Epidermal melanocyte (primary cell): ENCODE data around the gene ACTMAP.
"Not testable (repeated sequence)": the region's sequence is repeated elsewhere in the genome, so short reads cannot be mapped to it uniquely, and the experiment has no call there.

Experiments used
- DNase-seq: peaks from one replicate; pipeline ENCODE4 v3.0.0; 2011; ENCODE audit warnings: low spot score; ENCODE audit not compliant: insufficient read length

The ACTMAP gene, protein sequence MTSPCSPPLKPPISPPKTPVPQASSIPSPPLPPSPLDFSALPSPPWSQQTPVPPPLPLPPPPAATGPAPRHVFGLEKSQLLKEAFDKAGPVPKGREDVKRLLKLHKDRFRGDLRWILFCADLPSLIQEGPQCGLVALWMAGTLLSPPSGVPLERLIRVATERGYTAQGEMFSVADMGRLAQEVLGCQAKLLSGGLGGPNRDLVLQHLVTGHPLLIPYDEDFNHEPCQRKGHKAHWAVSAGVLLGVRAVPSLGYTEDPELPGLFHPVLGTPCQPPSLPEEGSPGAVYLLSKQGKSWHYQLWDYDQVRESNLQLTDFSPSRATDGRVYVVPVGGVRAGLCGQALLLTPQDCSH

DNA sequence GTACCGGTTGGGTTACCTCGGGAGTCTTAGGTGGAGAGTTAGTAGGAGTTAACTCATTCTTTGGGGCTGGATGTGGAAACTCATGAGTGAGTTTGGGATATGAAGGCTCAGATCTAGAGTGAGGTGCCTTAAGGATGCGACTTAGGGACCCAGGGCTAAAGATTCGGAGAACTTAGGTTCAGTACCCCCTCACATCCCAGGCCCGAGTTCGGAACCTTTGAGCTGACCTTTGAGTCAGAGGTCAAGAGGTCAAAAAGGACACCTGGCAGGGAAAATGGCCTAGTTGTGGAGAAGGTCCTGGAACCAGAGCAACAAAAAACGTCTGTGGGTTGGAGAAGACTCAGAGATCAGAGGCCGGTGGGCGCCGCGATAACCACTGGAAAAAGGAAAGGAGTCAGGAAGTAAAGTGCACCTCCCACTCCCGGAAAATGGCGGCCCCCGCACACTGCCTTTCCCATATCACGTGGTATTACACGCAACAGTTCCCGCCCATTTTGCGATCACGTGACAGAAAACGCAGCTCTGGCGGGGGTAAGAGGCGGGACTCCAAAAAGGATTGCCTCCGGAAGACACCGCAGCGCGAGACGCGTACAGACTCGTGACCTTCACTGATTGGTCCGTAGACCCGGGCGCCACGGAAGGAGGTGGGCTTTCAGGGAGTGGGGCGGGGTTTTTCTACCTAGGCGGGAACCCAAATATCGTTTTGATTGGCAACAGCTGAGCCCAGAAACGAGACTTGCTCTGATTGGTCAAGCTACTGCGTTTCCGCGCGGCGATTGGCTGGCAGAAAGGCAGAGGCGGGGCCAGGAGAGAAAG, at the start of gene ACTMAP:
TSS of gene ACTMAP (minus strand) at position 420 of the 816 bp plus-strand sequence. CDS start 674 bp downstream, outside the sequence.
- peak; percentile 99 for DNase-seq

DNA sequence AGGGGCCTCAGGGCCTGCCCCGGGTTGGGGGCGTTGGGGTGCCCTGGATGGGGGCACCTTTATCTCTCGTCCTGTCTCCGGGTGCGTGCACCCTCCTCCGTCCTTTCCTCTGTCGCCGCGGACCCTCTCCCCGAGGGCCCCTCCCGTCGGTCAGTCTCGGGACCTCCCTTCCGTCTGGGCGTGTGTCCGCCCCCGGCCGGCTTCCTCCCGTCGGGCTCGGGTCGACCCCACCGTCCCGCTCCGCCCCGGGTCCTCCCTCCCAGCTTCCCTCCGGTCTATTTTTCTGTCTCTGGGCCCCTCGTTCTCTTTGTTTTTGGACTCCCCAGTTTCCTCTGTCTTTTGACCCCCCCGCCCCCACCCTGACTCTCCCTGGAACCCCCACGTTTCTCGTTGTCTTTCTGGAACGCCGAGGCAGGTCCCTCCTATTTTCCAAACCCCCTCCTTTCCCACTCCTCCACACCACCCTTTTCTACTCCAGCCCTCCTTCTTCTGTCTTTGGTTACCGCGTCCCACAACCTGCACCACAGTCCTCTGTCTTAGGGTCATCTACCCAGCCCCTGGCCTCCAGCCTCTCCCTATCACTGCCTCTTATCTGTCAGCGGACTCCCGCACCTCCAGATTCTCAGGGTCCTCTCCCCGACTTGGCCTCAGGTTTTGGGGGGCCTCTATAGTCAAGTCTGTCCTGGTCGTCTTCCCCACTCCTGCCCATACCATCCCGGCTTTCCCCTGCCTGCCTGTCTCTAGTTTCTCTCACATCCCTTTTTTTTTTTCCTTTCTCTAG, 49.5 kb upstream of the ACTMAP start:
- no peak for DNase-seq

DNA sequence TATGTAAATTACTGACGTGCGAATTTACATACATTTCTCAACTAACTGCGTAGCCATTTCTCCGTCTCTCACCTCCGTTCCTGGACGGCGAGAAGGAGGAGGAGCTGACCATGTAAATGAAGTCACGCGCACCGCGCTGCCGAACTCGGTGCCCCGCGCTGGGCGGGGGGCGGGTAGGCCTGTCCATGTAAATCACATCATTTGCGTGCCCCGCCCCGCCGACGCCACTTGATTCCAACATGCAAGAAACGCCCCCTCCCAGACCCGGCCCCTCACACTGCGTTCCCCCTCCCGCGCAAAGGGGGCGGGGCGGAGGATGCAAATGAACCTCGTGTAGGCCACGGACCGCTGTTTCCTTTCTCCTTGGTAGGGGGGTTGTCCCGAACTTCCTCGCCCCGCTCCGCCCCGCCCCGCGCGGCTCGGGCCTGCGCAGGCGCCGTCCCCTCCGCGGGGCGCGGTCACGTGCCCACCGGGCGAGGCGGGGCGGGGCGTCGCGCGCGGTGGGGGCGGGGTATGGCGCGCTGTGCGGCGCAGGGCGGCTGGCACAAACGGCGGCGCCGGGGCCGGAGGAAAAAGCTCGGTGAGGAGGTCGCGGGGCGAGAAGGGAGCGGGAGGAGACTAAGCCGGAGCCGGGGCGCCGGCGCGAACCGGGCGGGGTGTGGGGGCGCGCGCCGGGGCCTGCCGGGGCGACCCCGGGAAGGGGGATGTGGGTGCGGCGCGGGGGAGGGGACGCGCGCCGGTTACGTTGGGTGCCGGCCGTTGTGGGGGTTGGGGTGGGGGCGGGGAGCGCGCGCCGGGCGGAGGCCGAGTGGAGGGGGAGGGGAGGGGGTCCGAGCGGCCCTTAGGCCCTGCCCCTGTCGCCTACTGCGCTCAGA, 48.6 kb upstream of the ACTMAP start, which contains the start of gene EGLN2:
TSS of gene EGLN2 (plus strand) at position 509 of the 875 bp plus-strand sequence. CDS start 1,382 bp downstream, outside the sequence.
- DNase-seq: peak; percentile 85

DNA sequence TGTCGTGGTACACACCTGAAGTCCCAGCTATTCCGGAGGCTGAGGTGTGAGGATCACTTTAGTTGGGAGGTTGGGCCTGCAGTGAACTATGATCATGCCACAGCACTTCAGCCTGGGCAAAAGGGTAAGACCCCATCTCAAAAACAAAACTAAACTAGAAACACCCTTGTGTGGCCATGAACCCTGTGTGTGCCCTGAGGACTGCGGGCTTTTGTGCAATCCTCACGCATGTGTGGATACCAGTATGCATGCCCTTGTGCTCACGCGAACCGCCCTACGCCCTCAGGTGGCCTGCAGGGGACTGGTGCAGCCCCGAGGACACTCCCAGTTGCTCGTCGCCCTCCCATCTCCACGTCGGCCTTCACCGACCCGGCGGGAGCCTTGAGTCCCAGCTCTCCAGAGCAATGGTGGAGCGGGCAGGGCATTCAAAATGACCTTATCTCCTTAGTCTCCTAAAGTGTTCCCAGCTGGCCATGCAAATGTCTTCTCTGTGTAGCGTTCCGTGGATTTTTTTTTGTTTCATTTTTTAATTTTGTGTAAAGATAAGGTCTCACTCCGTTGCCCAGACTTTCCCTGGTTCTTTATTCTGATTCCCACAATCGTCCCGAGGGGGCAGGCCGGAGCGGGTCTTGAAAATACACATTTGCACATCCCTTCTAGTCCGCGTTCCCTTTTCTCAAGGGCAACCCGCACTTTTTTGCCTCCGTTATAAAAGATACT, 47.8 kb upstream of the ACTMAP start:
- peak; percentile 57 for DNase-seq

DNA sequence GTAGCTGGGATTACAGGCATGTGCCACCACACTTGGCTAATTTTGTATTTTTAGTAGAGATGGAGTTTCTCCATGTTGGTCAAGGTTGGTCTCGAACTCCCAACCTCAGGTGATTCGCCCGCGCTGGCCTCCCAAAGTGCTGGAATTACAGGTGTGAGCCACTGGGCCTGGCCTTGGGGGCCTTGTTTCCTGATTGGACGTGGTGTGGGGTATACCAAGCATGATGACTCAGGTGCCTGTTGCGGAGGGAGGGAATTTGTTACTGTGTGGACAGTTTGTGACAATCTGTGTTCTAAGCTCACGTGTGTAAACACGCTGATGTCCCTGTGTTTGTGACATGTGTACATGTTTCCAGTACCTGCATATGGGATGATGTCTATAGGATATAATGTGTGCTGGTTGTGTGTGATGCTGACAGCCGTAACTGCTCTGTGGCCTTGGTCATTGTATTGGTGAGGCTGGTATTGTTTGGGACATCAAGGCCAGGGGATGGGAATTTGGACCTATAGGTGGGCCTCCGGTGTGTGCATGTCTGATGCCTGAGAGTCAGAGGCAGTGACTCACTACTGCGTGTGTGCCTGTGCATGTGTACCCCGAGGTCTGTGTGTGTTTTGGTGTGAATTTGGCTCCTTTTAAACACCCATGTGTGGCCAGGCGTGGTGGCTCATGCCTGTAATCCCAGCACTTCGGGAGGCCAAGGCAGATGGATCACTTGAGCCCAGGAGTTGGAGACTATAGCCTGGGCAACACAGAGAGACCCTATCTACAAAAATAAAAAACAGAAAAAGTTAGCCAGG, 47.1 kb upstream of the ACTMAP start:
- DNase-seq: no peak

DNA sequence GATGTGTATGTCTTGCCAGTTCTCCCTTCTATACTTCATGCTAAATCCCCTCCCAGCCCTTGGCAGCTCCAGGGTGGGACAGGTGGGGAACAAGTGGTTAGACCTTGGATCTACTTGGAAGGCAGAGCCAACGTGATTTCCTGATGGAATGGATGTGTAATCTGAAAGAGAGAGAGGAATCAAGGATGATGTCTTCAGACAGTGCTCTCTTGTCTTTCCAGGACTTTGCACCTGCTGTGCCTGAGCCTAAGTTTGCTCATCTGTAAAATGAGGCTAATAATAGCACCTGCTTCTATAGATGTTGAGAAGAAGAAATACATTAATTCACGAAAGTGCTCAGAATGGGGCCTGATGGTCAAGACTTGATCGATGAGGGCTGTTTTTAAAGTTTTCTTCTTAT, 41.7 kb upstream of the ACTMAP start:
- no peak for DNase-seq

DNA sequence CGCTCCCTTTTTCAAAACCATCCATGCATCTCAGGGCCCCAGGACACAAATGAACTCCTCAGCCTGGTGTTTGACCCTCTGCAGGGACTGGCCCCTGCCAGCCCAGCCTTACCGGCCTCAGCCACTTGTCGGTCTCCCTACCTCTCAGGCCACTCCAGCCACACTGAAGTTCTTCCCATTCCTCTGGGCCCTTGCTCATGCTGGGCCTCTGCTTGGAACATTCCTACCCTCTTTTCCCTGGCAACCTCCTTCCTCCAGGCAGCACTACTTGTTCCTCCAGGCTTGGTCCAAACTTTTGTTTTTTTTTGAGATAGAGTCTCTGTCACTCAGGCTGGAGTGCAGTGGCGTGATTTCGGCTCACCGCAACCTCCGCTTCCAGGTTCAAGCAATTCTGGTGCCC, 41.1 kb upstream of the ACTMAP start:
- no peak for DNase-seq

DNA sequence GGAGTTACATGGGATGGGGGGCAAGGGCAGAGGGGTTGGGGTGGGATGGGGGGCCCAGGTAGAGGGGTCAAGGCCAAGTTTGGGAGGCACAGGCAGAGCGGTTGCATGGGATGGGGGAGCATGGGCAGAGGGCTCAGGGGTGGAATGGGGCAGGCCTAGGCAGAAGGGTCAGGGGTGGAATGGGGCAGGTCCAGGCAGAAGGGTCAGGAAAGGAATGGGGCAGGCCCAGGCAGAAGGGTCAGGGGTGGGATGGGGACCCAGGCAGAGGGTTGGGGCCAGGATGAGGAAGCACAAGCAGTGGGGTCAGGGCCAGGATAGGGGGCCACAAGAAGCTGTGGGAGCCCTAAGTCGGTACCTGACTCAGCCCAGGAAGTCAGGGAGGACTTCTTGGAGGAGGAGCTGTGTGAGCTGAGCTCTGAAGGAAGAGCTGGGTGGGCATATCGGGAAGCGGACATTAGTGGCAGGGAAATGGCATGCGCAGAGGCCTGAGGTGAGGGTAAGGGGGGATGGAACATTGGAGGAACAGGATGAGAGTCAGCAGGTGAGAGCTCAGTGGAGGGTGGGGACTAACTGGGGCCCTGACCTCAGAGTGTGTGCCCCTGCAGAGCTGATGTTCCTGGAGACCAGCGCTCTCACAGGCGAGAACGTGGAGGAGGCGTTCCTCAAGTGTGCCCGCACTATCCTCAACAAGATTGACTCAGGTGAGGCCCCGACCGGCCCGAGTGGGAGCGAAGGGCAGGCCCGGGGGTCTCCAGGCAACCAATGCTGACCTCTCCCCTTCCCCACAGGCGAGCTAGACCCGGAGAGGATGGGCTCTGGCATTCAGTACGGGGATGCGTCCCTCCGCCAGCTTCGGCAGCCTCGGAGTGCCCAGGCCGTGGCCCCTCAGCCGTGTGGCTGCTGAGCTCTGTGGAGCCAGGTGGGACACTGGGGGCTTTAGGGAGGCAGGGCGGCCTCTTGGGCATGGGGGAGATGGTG, 36.1 kb upstream of the ACTMAP start:
- no peak for DNase-seq

DNA sequence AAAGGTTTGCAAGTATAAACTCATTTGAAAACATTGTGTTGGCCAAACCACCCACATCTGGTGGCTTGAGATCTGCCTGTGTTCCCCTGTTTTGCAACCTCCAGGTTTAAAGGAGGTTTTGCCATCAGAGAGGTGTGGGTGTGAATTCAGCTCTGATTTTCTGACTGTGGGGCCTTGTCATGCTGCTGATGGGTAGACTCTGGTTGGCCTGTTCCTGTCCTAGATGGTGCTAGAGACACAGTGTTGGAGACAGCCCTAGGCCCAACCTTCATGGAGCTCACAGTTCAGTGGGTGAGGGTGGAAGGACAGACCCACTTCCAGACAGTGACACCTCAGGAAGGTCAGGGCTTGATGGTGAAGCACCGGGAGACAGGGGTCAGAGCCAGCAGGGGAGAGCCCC, 35.2 kb upstream of the ACTMAP start:
- no peak for DNase-seq

DNA sequence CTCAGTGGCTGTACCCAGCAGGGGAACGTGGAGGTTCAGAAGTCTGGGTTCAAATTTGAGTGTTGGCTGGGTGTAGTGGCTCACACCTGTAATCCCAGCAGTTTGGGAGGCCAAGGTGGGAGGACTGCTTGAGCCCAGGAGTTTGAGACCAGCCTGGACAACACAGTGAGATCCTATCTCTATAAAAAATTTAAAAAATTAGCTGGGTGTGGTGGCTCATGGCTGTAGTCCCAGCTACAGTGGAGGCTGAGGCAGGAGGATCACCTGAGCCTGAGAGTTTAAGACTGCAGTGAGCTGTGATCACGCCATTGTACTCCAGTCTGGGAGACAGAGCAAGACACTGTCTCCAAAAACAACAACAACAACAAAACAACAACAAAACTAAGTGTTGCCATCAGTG, 33.9 kb upstream of the ACTMAP start:
- DNase-seq: not testable (repeated sequence)

DNA sequence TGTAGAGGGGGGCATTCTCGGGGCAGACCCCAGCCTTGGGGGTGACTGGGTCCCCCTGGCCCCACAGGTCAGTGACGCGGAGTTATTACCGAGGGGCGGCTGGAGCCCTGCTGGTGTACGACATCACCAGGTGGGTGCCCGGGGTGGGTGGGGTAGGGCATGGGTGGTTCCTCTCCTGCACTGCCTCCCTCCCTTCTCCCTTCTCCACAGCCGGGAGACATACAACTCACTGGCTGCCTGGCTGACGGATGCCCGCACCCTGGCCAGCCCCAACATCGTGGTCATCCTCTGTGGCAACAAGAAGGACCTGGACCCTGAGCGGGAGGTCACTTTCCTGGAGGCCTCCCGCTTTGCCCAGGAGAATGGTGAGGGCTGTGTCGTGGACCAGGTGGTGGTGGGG, 33.4 kb upstream of the ACTMAP start:
- no peak for DNase-seq

DNA sequence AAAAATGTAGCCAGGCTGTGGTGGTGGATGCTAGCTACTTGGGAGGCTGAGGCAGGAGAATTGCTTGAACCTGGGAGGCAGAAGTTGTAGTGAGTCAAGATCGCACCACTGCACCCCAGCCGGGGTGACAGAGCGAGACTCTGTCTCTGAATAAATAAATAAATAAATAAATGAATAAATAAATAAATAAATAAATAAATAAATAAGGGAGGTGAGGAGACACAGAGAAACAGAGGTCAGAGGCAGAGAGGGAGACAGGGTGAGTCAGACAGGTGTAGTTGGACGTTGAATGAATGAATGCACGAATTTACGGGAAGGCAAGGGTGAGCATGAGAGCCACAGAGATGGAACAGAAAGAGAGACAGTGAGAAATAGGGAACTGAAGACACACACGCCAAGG, 30.9 kb upstream of the ACTMAP start:
- DNase-seq: no peak

DNA sequence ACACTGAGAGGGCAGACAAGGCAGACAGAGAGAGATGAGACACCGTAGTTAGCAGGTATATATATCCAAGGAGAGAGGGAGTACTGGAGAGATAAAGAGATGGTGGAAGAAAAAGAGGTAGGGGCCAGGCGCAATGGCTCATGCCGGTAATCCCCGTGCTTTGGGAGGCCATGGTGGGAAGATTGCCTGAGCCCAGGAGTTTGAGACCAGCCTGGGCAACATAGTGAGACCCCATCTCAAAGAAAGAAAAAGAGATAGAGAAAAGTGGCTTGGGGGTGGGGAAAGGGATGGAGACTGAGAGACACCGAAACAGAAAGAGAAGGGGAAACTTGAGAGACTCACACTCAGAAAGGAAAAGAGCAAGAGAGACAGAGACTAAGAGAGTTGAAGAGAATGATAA, 30.3 kb upstream of the ACTMAP start:
- no peak for DNase-seq

DNA sequence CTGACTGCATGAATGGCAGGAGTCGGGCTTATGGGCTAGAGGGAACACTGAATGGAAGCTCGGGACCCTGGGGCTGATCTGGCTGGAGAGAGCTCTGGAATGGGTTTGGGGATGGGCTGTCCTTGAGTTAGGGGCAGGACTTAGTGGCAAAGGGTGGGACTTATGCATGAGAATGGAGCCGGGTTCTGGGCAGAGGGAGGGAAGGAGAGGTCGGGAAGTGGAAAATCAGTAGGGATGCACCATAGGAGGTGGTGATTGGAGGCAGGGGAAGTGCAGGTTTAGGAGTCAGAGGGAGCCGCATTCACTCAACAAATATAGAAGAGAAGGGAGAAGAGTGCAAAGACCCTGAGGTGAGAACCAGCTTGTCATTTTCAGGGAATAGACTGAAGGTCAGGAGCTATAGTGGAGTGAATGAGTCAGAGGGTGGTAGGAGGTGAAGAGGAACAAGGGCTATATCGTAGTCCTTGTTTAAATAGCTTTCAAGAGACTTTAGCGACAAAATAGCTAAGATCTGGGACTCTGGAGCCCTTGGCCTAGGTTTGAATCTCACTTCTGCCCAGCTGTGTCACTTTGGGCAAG, 28.5 kb upstream of the ACTMAP start:
- no peak for DNase-seq

DNA sequence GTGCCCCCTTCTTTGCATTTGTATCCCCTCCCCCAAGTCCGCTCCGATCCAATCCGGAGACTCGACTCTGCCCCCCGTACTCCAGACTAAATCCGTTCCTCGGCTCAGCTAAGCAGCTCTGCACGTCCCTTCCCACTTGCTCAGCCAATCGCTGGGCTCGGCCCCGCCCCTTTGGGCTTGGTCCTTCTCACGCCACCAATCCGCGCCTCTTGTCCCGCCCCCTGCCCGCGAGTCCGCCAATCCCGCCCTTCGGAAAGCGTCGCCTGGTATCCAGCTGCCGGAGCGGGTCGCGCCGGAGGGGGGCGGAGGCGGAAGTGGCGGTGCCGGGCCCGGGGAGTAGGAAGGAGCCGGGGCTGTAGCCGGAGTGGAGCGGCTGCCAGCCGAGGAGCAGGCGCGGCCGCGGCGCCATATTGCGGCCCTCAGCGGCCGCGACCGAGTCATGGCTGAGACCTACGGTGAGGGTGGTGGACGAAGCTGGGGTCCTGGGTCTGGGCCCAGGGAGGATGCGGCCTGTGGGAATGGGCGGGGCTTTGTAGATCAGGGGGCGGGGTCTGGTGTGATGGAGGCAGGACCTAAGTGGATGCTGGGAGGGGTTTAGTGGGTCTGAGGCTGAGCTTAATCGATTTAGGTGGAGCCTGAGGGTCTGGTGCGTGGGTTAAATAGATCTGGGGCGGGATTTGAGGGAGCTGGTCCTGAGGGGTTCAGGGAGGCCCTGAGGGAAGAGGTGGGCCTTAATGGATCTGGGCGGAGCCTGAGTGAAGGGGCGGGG, 27.8 kb upstream of the ACTMAP start, which contains the start of gene RAB4B:
TSS of gene RAB4B (plus strand) at position 311 of the 769 bp plus-strand sequence. CDS start at position 440, 129 bp downstream.
- DNase-seq: peak; percentile 91

DNA sequence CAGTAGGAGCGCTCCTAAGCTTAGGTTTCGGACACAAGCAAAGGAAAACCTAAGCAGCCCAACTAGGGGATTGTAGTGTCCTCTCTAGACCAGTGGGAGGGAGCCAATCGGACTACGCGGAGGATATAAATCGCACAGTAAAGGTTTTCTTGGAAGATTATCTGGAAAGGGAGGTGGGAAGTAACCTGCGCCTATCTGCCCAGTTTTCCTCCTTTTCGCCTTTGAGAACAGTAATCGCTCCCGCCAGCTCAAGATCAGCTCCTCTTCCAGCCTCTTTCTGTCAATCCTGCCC, 27.3 kb upstream of the ACTMAP start:
- no peak for DNase-seq
